IMR-90 (cell line): ENCODE measurements around the gene ZNF580. TPM values are rescaled to one million over a fixed set of nuclear protein-coding genes. Genes with fewer than 3 reads are reported as not detected.

Experiments
- ATAC-seq: fragments of 200-7000 bp; cut with Tn5 transposase; 2 replicates; pipeline ENCODE4 v1.9.1; 2020; ENCODE audit warnings: low read depth, mild to moderate bottlenecking, moderate library complexity
- BruUV-seq: library from RNA; stranded (reverse); fragments of 400-500 nt; replicated peaks from 2 replicates; lab custom pipeline; 2021; lab: Mats Ljungman, UMichigan
- CTCF ChIA-PET: fragments of 300-600 bp; formaldehyde crosslinking; extraction: SDS; loops from one replicate; lab custom pipeline; 2021; ENCODE audit warnings: antibody characterized with exemption; lab: Yijun Ruan, JAX
- POLR2A ChIA-PET: fragments of 300-600 bp; sonication (Branson Sonifier 250); formaldehyde crosslinking; loops from one replicate; lab custom pipeline; 2022; ENCODE audit warnings: antibody characterized with exemption; ENCODE audit not compliant: unreplicated experiment; lab: Charles Lee
- DNase-seq: peaks from one replicate; pipeline ENCODE4 v3.0.0; 2013
- H2AFZ ChIP-seq: replicated peaks from 2 replicates; pipeline ENCODE3; 2013; ENCODE audit warnings: low read length, mild to moderate bottlenecking; ENCODE audit not compliant: poor library complexity
- H2AK5ac ChIP-seq: 2 replicates; pipeline ENCODE4 v1.6.1; 2013; ENCODE audit warnings: low read depth, low read length, inconsistent platforms
- H2AK9ac ChIP-seq: replicated peaks from 2 replicates; pipeline ENCODE3; 2013; ENCODE audit warnings: mild to moderate bottlenecking, low read depth, low read length, moderate library complexity; ENCODE audit not compliant: poor library complexity
- H2BK120ac ChIP-seq: 2 replicates; pipeline ENCODE4 v1.6.1; 2013; ENCODE audit warnings: low read depth, low read length, inconsistent platforms
- H2BK15ac ChIP-seq: 3 replicates; pipeline ENCODE4 v1.6.1; 2013; ENCODE audit warnings: low read depth, low read length, inconsistent platforms
- H2BK20ac ChIP-seq: 2 replicates; pipeline ENCODE4 v1.6.1; 2013; ENCODE audit warnings: low read depth, mild to moderate bottlenecking, inconsistent platforms, low read length, moderate library complexity
- H2BK5ac ChIP-seq: 2 replicates; pipeline ENCODE4 v1.6.1; 2013; ENCODE audit warnings: mild to moderate bottlenecking, low read depth, low read length, inconsistent platforms; ENCODE audit not compliant: poor library complexity, severe bottlenecking
- H3K14ac ChIP-seq: replicated peaks from 2 replicates; pipeline ENCODE4 v1.6.1; 2013; ENCODE audit warnings: low read depth, low read length, inconsistent platforms
- H3K18ac ChIP-seq: 2 replicates; pipeline ENCODE4 v1.6.1; 2013; ENCODE audit warnings: low read depth, low read length, control low read depth
- H3K23ac ChIP-seq: 2 replicates; pipeline ENCODE4 v1.6.1; 2013; ENCODE audit warnings: low read depth, low read length, inconsistent platforms
- H3K27ac ChIP-seq: 2 replicates; pipeline ENCODE4 v1.5.1; 2013; ENCODE audit warnings: mild to moderate bottlenecking, control low read depth, low read length; ENCODE audit not compliant: insufficient read depth
- H3K27me3 ChIP-seq: 2 replicates; pipeline ENCODE4 v1.6.1; 2013; ENCODE audit warnings: low read length; ENCODE audit not compliant: control insufficient read depth, insufficient read depth
- H3K36me3 ChIP-seq: 2 replicates; pipeline ENCODE4 v1.6.1; 2013; ENCODE audit warnings: low read length, mixed read lengths; ENCODE audit not compliant: control insufficient read depth, insufficient read depth
- H3K4ac ChIP-seq: 2 replicates; pipeline ENCODE4 v1.6.1; 2013; ENCODE audit warnings: low read depth, low read length, inconsistent platforms
- H3K4me1 ChIP-seq: 2 replicates; pipeline ENCODE4 v1.6.1; 2013; ENCODE audit warnings: low read length, mixed read lengths; ENCODE audit not compliant: control insufficient read depth, insufficient read depth
- H3K4me2 ChIP-seq: 2 replicates; pipeline ENCODE4 v1.6.1; 2013; ENCODE audit warnings: low read depth, mild to moderate bottlenecking, control low read depth, low read length, moderate library complexity
- H3K4me3 ChIP-seq: 2 replicates; pipeline ENCODE4 v1.5.1; 2013; ENCODE audit warnings: low read depth, mild to moderate bottlenecking, control low read depth, low read length, moderate library complexity; ENCODE audit not compliant: insufficient read depth
- H3K56ac ChIP-seq: 2 replicates; pipeline ENCODE4 v1.6.1; 2013; ENCODE audit warnings: low read length, inconsistent platforms; ENCODE audit not compliant: insufficient read depth; ENCODE audit errors: extremely low read depth
- H3K79me1 ChIP-seq, 2 experiments: 2 replicates each; pipeline ENCODE4 v1.6.1; 2013; ENCODE audit warnings: low read length in 2 of 2, inconsistent platforms in 1 of 2, low read depth in 1 of 2
- H3K9ac ChIP-seq: 2 replicates; pipeline ENCODE4 v1.6.1; 2013; ENCODE audit warnings: low read depth, low read length, control low read depth
- H3K9me1 ChIP-seq: 2 replicates; pipeline ENCODE4 v1.6.1; 2013; ENCODE audit warnings: low read length, inconsistent platforms; ENCODE audit not compliant: insufficient read depth
- H3K9me3 ChIP-seq: 2 replicates; pipeline ENCODE4 v1.6.1; 2013; ENCODE audit warnings: low read length; ENCODE audit not compliant: control insufficient read depth, insufficient read depth
- H4K20me1 ChIP-seq: 2 replicates; pipeline ENCODE4 v1.6.1; 2013; ENCODE audit warnings: low read length, inconsistent platforms; ENCODE audit not compliant: insufficient read depth
- H4K5ac ChIP-seq: 2 replicates; pipeline ENCODE4 v1.6.1; 2013; ENCODE audit warnings: mild to moderate bottlenecking, low read depth, low read length, control low read depth
- H4K8ac ChIP-seq, 2 experiments: 2 replicates each; pipeline ENCODE4 v1.6.1; 2013; ENCODE audit warnings: low read depth in 2 of 2, low read length in 2 of 2, control low read depth in 1 of 2, inconsistent platforms in 1 of 2
- H4K91ac ChIP-seq: 2 replicates; pipeline ENCODE4 v1.6.1; 2013; ENCODE audit warnings: low read depth, low read length, inconsistent platforms; ENCODE audit not compliant: insufficient read depth
- BHLHE40 ChIP-seq: fragments of 150-350 bp; IDR thresholded peaks from 2 replicates; pipeline ENCODE4 v1.6.1; 2016; ENCODE audit warnings: mild to moderate bottlenecking, low read depth, low read length
- CEBPB ChIP-seq: IDR thresholded peaks from 2 replicates; pipeline ENCODE4 v1.6.1; 2012; ENCODE audit warnings: low read depth, low read length, improper control_type of control experiment
- CHD1 ChIP-seq: IDR thresholded peaks from 2 replicates; pipeline ENCODE4 v1.6.1; 2012; ENCODE audit warnings: low read depth, low read length, improper control_type of control experiment
- ELK1 ChIP-seq: fragments of 150-350 bp; IDR thresholded peaks from 2 replicates; pipeline ENCODE4 v1.6.1; 2016; ENCODE audit warnings: low read depth, mild to moderate bottlenecking, low read length, moderate library complexity, borderline replicate concordance
- FOS ChIP-seq: fragments of 150-350 bp; IDR thresholded peaks from 2 replicates; pipeline ENCODE4 v1.6.1; 2016; ENCODE audit warnings: low read depth, low read length
- MAZ ChIP-seq: IDR thresholded peaks from 2 replicates; pipeline ENCODE4 v1.6.1; 2012; ENCODE audit warnings: low read depth, mild to moderate bottlenecking, low read length, improper control_type of control experiment, moderate library complexity, borderline replicate concordance
- MXI1 ChIP-seq: IDR thresholded peaks from 2 replicates; pipeline ENCODE4 v1.6.1; 2012; ENCODE audit warnings: low read depth, mild to moderate bottlenecking, low read length, moderate library complexity, borderline replicate concordance
- NFE2L2 ChIP-seq: fragments of 150-350 bp; IDR thresholded peaks from 2 replicates; pipeline ENCODE4 v1.6.1; 2016; ENCODE audit warnings: low read depth, mild to moderate bottlenecking, low read length
- RAD21 ChIP-seq: IDR thresholded peaks from 2 replicates; pipeline ENCODE4 v1.6.1; 2012; ENCODE audit warnings: low read length, improper control_type of control experiment
- RCOR1 ChIP-seq: IDR thresholded peaks from 2 replicates; pipeline ENCODE4 v1.6.1; 2012; ENCODE audit warnings: mild to moderate bottlenecking, low read length, improper control_type of control experiment; ENCODE audit not compliant: insufficient replicate concordance
- USF2 ChIP-seq: fragments of 150-350 bp; IDR thresholded peaks from 2 replicates; pipeline ENCODE4 v1.6.1; 2017; ENCODE audit warnings: mild to moderate bottlenecking, antibody characterized with exemption, low read length, low read depth
- WGBS, 2 experiments: methylation state at CpG; one replicate each; pipeline versions ENCODE4 v1.1.5 to v1.1.7; 2013; ENCODE audit warnings: missing lambda C conversion rate in 2 of 2; ENCODE audit not compliant: insufficient read length in 1 of 2; ENCODE audit errors: extremely low coverage in 2 of 2; 5-methylcytosine and 5-hydroxymethylcytosine counted together
- dilution Hi-C: fragments of 300-500 bp; cut with HindIII; formaldehyde crosslinking; loops from one replicate; pipeline ENCODE4 v1.14.3; 2018; ENCODE audit warnings: low sequenced_read_pairs; ENCODE audit not compliant: unreplicated experiment
- in situ Hi-C: fragments of 300-500 bp; cut with MboI; formaldehyde crosslinking; loops from 3 replicates; pipeline ENCODE4 v1.14.3; 2019; ENCODE audit warnings: low sequenced_read_pairs, inconsistent platforms, mixed read lengths
- intact Hi-C: fragments of 100-400 bp; cut with micrococcal nuclease; formaldehyde crosslinking; loops from 2 replicates; pipeline ENCODE4 v1.10.0; 2022
- polyA plus RNA-seq, 3 experiments: library from polyadenylated mRNA; depleted of rRNA; stranded (reverse); fragments of >200 nt; gene quantifications; 2 replicates each; pipeline ENCODE4 v1.2.3, GENCODE V29; 2012; ENCODE audit warnings: low replicate concordance in 1 of 3
- total RNA-seq: library from RNA; depleted of rRNA; stranded (reverse); fragments of >200 nt; gene quantifications from 2 replicates; pipeline ENCODE4 v1.2.3, GENCODE V29; 2012

ZNF580 gene
- total and polyA plus RNA-seq, 2 of the 4 experiments (the other 2 are of a cell fraction): 1.4 to 36.9 TPM

GRCh38 chr19:55617426-55617825, 23.4 kb upstream of the ZNF580 start:
- CTCF ChIA-PET: interaction anchor here (0.5 kb wide), 1 partner anchor 13 kb away, joined by 3 read pairs; no protein-coding TSS in a partner anchor
- H3K27ac ChIP-seq: no peak overlapping the region
- in situ Hi-C loops (no loop called here), intact Hi-C loops (no loop called here), dilution Hi-C loops (no loop called here)
- H3K4ac ChIP-seq: no peak overlapping the region
- H2BK15ac ChIP-seq: no peak overlapping the region
- no peak for TF ChIP-seq NFE2L2
- TF ChIP-seq CEBPB: no peak
- no peak for TF ChIP-seq RAD21
- no peak for TF ChIP-seq USF2
- no peak for TF ChIP-seq CHD1
- TF ChIP-seq MAZ: no peak
- TF ChIP-seq ELK1: no peak
- no peak for TF ChIP-seq RCOR1
- no peak for TF ChIP-seq MXI1
- TF ChIP-seq BHLHE40: no peak
- TF ChIP-seq FOS: no peak
- no peak overlapping the region for H3K23ac ChIP-seq
- no peak overlapping the region for H4K8ac ChIP-seq
- no peak overlapping the region for H3K9ac ChIP-seq
- H4K20me1 ChIP-seq: peaks cover 27% of the 10 kb centered on the region
- no peak overlapping the region for H3K18ac ChIP-seq
- H2AFZ ChIP-seq: no peak overlapping the region
- no peaks in the 10 kb centered on the region for H3K9me3 ChIP-seq
- H2AK9ac ChIP-seq: peak overlapping the region; percentile 50
- POLR2A ChIA-PET: no interaction called here
- peaks cover 12 to 41% of the 10 kb centered on the region in 2 experiments for H3K79me1 ChIP-seq
- H3K9me1 ChIP-seq: peaks cover 15% of the 10 kb centered on the region; the same call in 1 of the 2 replicates
- H3K36me3 ChIP-seq: peaks cover 44% of the 10 kb centered on the region
- H3K4me1 ChIP-seq: peaks cover 13% of the 10 kb centered on the region
- H3K4me3 ChIP-seq: no peak overlapping the region
- ATAC-seq: no peak
- BruUV-seq: no TSS peak
- H3K27me3 ChIP-seq: no peaks in the 10 kb centered on the region
- 100% methylated on average over 4 of the region's 8 CpGs; no CpG with 5 or more reads in 1 of the 2 experiments for WGBS, 2 experiments
- H2BK5ac ChIP-seq: no peak overlapping the region
- no peak overlapping the region for H3K56ac ChIP-seq
- no peak overlapping the region for H3K14ac ChIP-seq
- H2AK5ac ChIP-seq: no peak overlapping the region
- no peak overlapping the region for H3K4me2 ChIP-seq
- H4K5ac ChIP-seq: no peak overlapping the region
- no peak overlapping the region for H4K91ac ChIP-seq
- H2BK20ac ChIP-seq: no peak overlapping the region
- no peak overlapping the region for H2BK120ac ChIP-seq
- DNase-seq: no peak
